LNCaP clone FGC (cell line): Measurements from ENCODE around the gene STAT5A.
"Not testable (repeated sequence)": the region's sequence is repeated elsewhere in the genome, so short reads cannot be mapped to it uniquely, and the experiment has no call there.

Experiments used
- DNase-seq: peaks from one replicate; pipeline ENCODE4 v3.0.0-alpha.2; 2011; ENCODE audit warnings: low read depth
- H3K4me3 ChIP-seq: 2 replicates; pipeline ENCODE4 v1.5.1; 2011; ENCODE audit warnings: mild to moderate bottlenecking, low read depth, low read length, control low read depth
- CTCF ChIP-seq: IDR thresholded peaks from 2 replicates; pipeline ENCODE4 v1.5.1; 2012; ENCODE audit warnings: mild to moderate bottlenecking; ENCODE audit not compliant: control insufficient read depth, insufficient read depth; ENCODE audit errors: extremely low read depth

The STAT5A gene

DNA sequence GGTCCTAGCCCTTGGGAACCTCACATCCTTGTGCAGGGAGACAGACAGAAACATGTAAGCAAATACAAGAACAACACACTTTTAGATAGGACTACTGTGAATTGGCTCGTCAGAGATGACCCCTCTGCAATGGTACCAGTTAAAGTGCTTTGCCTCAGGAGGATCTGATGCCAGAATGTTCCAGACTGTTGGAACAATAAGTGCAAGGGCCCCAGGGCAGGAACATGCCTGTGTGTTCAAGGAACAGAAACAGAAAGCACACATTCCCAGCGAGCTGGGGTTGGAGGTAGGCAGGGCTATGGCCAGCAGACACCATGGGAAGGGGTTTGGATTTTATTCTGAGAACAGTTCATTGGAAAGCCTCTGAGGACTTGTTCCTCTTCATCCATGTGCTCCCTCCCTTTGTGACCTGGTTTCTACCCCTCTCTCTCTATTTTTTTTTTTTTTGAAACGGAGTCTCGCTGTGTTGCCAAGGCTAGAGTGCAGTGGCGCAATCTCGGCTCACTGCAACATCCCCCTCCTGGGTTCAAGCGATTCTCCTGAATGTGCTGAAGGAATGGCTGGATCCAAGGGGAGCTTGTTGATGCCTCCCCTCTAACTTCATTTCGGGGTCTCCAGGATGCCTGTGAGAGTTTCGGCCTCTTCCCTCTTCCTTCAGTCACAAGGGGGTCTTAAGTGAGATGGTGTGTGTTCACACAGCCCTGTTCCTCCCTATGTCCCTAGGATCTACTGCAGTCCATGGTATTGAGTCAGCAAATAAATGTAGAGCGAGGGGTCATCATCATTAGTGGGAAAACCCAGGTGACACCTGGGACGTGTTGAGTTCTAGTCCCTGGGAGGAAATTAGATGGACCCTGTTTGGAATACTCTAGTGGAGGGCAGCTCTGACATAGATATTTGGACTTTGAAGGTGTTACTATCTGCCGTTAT lies 6.4 kb downstream of the STAT5A start:
- no peak for TF ChIP-seq CTCF
- no peak for DNase-seq
- H3K4me3 ChIP-seq = no peak overlapping the region

DNA sequence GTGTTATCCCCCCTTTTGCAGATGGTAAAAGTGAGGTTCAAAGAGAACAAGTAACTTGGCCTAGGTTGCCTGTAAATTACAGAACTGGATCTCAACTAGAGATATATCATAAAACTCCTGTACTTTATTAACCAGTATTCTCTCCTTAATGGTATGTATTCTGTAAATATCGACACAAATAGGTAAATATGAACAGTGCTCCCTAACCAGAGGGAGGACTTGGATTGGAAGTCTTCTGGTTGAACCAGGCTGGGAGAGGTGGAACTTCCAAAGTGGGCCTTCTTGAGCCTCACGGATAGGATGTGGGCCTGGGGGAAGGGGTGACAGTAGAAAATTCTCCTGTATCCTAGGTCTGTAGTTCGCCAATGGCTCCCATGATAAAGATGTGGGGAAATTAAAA lies 7.7 kb downstream of the STAT5A start:
- no peak for DNase-seq
- no peak for TF ChIP-seq CTCF
- H3K4me3 ChIP-seq = no peak overlapping the region

GRCh38 chr17:42297775-42298174 lies 9.5 kb downstream of the STAT5A start:
- not testable (repeated sequence) for DNase-seq, H3K4me3 ChIP-seq

GRCh38 chr17:42299361-42299760 lies 11.1 kb downstream of the STAT5A start:
- H3K4me3 ChIP-seq, DNase-seq: not testable (repeated sequence)

DNA sequence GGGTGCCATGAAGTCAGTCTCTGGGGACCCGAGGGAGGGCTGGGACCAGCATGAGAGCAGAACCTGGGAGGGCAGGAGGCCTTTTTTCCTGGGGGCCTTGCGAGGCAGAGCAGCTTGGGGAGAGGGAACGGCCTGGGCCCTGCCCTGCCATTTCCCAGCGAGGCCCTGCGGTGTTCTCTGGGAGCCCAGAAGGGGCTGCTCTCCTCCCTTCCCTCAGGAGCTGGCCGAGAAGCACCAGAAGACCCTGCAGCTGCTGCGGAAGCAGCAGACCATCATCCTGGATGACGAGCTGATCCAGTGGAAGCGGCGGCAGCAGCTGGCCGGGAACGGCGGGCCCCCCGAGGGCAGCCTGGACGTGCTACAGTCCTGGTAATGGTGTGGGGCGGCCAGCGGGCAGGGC lies 11.6 kb downstream of the STAT5A start:
- DNase-seq = not testable (repeated sequence)

GRCh38 chr17:42301022-42301421 lies 12.7 kb downstream of the STAT5A start:
- H3K4me3 ChIP-seq = no peak overlapping the region
- no peak for DNase-seq
- no peak for TF ChIP-seq CTCF

More for the DNA sequence above, 11.6 kb downstream of the STAT5A start:
- not testable (repeated sequence) for H3K4me3 ChIP-seq

DNA sequence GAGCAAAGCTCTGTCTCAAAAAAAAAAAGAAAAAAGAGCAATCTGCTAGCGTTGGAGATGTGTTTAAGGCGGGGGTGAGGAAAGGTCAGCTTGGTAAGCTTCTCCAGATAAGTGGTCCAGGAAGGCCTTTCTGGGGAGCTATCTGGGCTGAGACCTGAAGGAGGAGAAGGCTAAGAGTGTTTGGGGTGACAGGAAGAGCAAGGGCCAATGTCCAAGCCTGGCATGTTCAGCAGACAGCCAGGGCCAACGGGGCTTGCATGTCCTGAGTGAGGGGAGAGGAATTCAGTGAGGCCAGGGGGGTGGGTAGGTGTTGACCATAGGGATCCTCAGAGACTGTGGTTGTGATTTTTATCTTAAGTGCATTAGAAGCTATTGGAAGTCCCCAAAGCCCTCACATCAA lies 15.4 kb downstream of the STAT5A start:
- DNase-seq = no peak
- TF ChIP-seq CTCF = no peak
- H3K4me3 ChIP-seq = no peak overlapping the region

DNA sequence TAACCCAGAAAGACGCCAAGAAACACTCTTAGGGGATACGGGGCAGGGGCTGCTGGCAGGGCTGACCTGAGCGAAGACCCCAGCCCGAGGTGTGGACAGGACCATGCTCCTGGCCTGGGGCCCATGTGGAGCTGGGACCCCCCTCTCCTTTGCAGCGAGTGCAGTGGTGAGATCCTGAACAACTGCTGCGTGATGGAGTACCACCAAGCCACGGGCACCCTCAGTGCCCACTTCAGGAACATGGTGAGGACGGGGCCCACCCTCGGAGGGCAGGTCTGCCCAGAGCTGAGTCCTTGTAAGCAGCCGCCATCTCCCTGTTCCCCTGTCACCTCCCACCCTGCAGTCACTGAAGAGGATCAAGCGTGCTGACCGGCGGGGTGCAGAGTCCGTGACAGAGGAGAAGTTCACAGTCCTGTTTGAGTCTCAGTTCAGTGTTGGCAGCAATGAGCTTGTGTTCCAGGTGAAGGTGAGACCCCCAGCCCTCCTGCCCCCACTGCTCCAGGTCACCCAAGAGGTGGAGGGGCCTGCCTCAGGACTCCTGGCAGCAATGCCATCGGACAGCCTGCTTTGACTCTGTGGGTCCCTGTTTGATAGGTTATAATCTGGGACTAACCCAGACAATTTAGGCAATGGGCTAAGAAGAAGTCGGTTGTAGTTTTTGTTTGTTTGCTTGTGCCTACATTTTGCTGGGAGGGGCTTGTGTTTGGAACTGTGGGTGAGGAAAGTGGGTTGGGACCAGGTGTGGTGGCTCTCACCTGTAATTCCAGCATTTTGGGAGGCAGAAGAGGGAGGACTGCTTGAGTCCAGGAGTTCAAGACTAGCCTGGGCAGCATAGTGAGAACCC lies 16.1 kb downstream of the STAT5A start:
- H3K4me3 ChIP-seq = no peak overlapping the region
- DNase-seq = no peak
- no peak for TF ChIP-seq CTCF

DNA sequence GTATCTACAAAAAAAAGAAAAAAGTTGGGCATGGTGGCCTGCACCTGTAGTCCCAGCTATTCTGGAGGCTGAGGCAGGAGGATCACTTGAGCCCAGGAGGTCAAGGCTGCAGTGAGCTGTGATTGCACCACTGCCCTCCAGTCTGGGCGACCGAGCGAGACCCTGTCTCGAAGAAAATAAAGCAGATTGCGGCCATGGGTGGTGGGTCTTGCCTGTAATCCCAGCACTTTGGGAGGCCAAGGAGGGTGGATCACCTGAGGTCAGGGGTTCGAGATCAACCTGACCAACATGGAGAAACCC lies 16.7 kb downstream of the STAT5A start:
- DNase-seq, H3K4me3 ChIP-seq: not testable (repeated sequence)
